ENCODE measurements around the gene APPBP2. TPM values are rescaled to one million over a fixed set of nuclear protein-coding genes. Genes with fewer than 3 reads are reported as not detected.

APPBP2 gene
- total and polyA plus RNA-seq, 2 of the 8 experiments (the other 6 are each of a cell fraction or from before 2014, with no cell fraction given): 3.3 to 18.0 TPM

- Histone ChIP-seq H2BK120ac (replicated peaks; ENCODE audit: low read depth, low read length) (peak overlapping the region; percentile 73), H3K79me1 (ENCODE audit: low read depth, low read length) (no peaks in the 10 kb centered on the region), H3K9me3 (ENCODE audit: insufficient read depth in 2 of 2, low read depth in 1 of 2, low read length in 1 of 2) (no peaks in the 10 kb centered on the region), H3K4me1 (replicated peaks in 1 of 4; ENCODE audit: control insufficient read depth in 3 of 4, insufficient read depth in 4 of 4, low read length in 3 of 4) (peaks cover 0 to 7% (median 6%) of the 10 kb centered on the region in 4 experiments; a peak in 6 of 7 replicates), H3K36me3 (ENCODE audit: control insufficient read depth in 2 of 4, insufficient read depth in 4 of 4, low read length in 3 of 4) (no peaks in the 10 kb centered on the region), H4K5ac (ENCODE audit: insufficient read length, low read depth, low read length) (peak overlapping the region; percentile 83), H3K18ac (ENCODE audit: extremely low read depth, low read length) (peak overlapping the region; percentile 95), H3K27ac (ENCODE audit: low read depth, low read length) (no peak overlapping the region; the same call in 1 of the 2 replicates), H2AFZ (ENCODE audit: low read length) (peak overlapping the region; percentile 52; the same call in 1 of the 2 replicates), H2BK12ac (ENCODE audit: low read depth, low read length) (0 out of 2 replicates have a peak overlapping the region, but pooled peaks have one; percentile 60), H4K8ac (ENCODE audit: extremely low read depth, insufficient read depth, low read length) (peak overlapping the region; percentile 80), H4K91ac (replicated peaks; ENCODE audit: insufficient read length, low read length) (peak overlapping the region; percentile 92), H3K14ac (ENCODE audit: insufficient read length) (peak overlapping the region; percentile 5), H3K23me2 (ENCODE audit: low read depth, low read length) (peaks cover 3% of the 10 kb centered on the region; the same call in 1 of the 2 replicates), H2AK5ac (ENCODE audit: low read depth, low read length) (no peak overlapping the region), H3K4me3 (ENCODE audit: extremely low read depth in 1 of 4, insufficient read depth in 2 of 4, low read depth in 3 of 4, low read length in 4 of 4) (peak overlapping the region; percentile 36 to 69 (median 54)), H3K4ac (replicated peaks; ENCODE audit: insufficient read length, low read depth, low read length) (peak overlapping the region; percentile 44), H3K79me2 (ENCODE audit: control insufficient read depth in 1 of 2, insufficient read depth in 2 of 2, low read length in 2 of 2) (no peaks in the 10 kb centered on the region), H3K56ac (replicated peaks; ENCODE audit: insufficient read length, low read depth, low read length) (peak overlapping the region; percentile 82), H3K4me2 (ENCODE audit: insufficient read depth in 1 of 2, low read depth in 2 of 2, low read length in 2 of 2) (peak overlapping the region; percentile 66 to 67), H2BK5ac (ENCODE audit: low read depth, low read length) (peak overlapping the region; percentile 78; the same call in 1 of the 2 replicates), H3K9ac (replicated peaks in 1 of 4; ENCODE audit: extremely low read depth in 1 of 4, low read depth in 3 of 4, low read length in 3 of 4) (peak overlapping the region in 2 of 4 experiments; percentile 34 to 58; a peak in 4 of 7 replicates), H3K23ac (ENCODE audit: insufficient read length) (no peak overlapping the region), H4K20me1 (replicated peaks in 1 of 2; ENCODE audit: control insufficient read depth in 1 of 2, insufficient read depth in 2 of 2, low read length in 2 of 2) (no peaks in the 10 kb centered on the region), H3K27me3 (replicated peaks in 1 of 4; ENCODE audit: control insufficient read depth in 3 of 4, extremely low read depth in 1 of 4, insufficient read depth in 3 of 4, low read length in 3 of 4) (peaks cover 0 to 11% (median 9%) of the 10 kb centered on the region in 4 experiments; a peak in 4 of 7 replicates), H2BK20ac (ENCODE audit: low read length) (peak overlapping the region; percentile 61; the same call in 1 of the 2 replicates), H2BK15ac (ENCODE audit: low read length) (no peak overlapping the region)
- peak; percentile 38 to 90 for DNase-seq (ENCODE audit: low read depth in 1 of 2, low spot score in 2 of 2)
- 4% methylated on average over 46 of the region's 66 CpGs; no CpG with 5 or more reads in 1 of the 2 experiments for WGBS, 2 experiments (ENCODE audit: extremely low coverage in 1 of 2, insufficient coverage in 1 of 2, insufficient read length in 1 of 2, insufficient replicate concordance in 2 of 2, low coverage in 1 of 2, low lambda C conversion rate in 2 of 2, missing lambda C conversion rate in 1 of 2)
- CTCF ChIA-PET (ENCODE audit: partially characterized antibody): interaction anchor here (0.5 to 1.7 kb wide), 21 partner anchors 10 to 931 kb away, joined by 3 to 7 read pairs (median 4); no protein-coding TSS in a partner anchor
- no peak for FAIRE-seq
- POLR2A ChIA-PET (ENCODE audit: partially characterized antibody): interaction anchor here (1.7 kb wide), 1 partner anchor 152 kb away, joined by 3 read pairs; no protein-coding TSS in a partner anchor
- peak; percentile 30; the same call in 1 of the 2 replicates for TF ChIP-seq CREB1 (IDR thresholded peaks at IDR 0.05)
- TF ChIP-seq SUZ12 (IDR thresholded peaks at IDR 0.05; ENCODE audit: low read length): peak; percentile 15; the same call in 1 of the 2 replicates
- peak; percentile 67; the same call in 1 of the 2 replicates for TF ChIP-seq KDM5A (IDR thresholded peaks at IDR 0.05; ENCODE audit: low read length)
- peak; percentile 89 for TF ChIP-seq ASH2L (IDR thresholded peaks at IDR 0.05; ENCODE audit: low read length)
- peak; percentile 46; the same call in 1 of the 2 replicates for TF ChIP-seq PHF8 (conservative IDR thresholded peaks at IDR 0.05; ENCODE audit: low read depth, low read length)
- peak; percentile 38; the same call in 1 of the 2 replicates for TF ChIP-seq SP4 (IDR thresholded peaks at IDR 0.05; ENCODE audit: low read length)
- 0 out of 2 replicates have a peak, but pooled peaks have one; percentile 44 for TF ChIP-seq POLR2AphosphoS5 (IDR thresholded peaks at IDR 0.05; ENCODE audit: low read depth, low read length)
- no peak for TF ChIP-seq SP2 (IDR thresholded peaks at IDR 0.05; ENCODE audit: low read length)
- no peak for TF ChIP-seq POU5F1 (IDR thresholded peaks at IDR 0.05; ENCODE audit: low read depth, low read length)
- no peak for TF ChIP-seq RBBP5 (IDR thresholded peaks at IDR 0.05; ENCODE audit: borderline replicate concordance, low read depth, low read length)
- TF ChIP-seq TAF7 (optimal IDR thresholded peaks at IDR 0.05; ENCODE audit: borderline replicate concordance, low read depth, low read length): peak; percentile 40
Observed at GRCh38 chr17:60421273-60422161, 104.5 kb downstream of the APPBP2 start.

All from H1 (cell line).